ENCODE results near the gene BRIP1. TPM values are rescaled to one million over a fixed set of nuclear protein-coding genes. Genes with fewer than 3 reads are reported as not detected.

BRIP1 gene
- total RNA-seq, 2 donors from 2014 or later: 1.3 to 3.9 TPM

- WGBS: 93% methylated on average over 8 of the region's 8 CpGs
- Histone ChIP-seq H3K27ac (no peak overlapping the region), H3K4me3 (no peak overlapping the region), H3K4me1 (replicated peaks) (no peaks in the 10 kb centered on the region), H3K36me3 (no peaks in the 10 kb centered on the region), H3K27me3 (replicated peaks; ENCODE audit: insufficient read depth) (no peaks in the 10 kb centered on the region), H3K9me3 (no peaks in the 10 kb centered on the region)
- TF ChIP-seq POLR2AphosphoS5 (IDR thresholded peaks at IDR 0.05) (no peak), POLR2A (IDR thresholded peaks at IDR 0.05) (no peak)
- TF ChIP-seq, protein P1, sequence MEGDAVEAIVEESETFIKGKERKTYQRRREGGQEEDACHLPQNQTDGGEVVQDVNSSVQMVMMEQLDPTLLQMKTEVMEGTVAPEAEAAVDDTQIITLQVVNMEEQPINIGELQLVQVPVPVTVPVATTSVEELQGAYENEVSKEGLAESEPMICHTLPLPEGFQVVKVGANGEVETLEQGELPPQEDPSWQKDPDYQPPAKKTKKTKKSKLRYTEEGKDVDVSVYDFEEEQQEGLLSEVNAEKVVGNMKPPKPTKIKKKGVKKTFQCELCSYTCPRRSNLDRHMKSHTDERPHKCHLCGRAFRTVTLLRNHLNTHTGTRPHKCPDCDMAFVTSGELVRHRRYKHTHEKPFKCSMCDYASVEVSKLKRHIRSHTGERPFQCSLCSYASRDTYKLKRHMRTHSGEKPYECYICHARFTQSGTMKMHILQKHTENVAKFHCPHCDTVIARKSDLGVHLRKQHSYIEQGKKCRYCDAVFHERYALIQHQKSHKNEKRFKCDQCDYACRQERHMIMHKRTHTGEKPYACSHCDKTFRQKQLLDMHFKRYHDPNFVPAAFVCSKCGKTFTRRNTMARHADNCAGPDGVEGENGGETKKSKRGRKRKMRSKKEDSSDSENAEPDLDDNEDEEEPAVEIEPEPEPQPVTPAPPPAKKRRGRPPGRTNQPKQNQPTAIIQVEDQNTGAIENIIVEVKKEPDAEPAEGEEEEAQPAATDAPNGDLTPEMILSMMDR (IDR thresholded peaks at IDR 0.05): no peak
- no peak for DNase-seq (ENCODE audit: low spot score)
- intact Hi-C loops (cut with DNase I): no loop called here
Observed at GRCh38 chr17:61808442-61808841, 54.9 kb downstream of the BRIP1 start.

- TF ChIP-seq, protein P1 (IDR thresholded peaks at IDR 0.05): no peak
- TF ChIP-seq POLR2A (IDR thresholded peaks at IDR 0.05) (no peak), POLR2AphosphoS5 (IDR thresholded peaks at IDR 0.05) (no peak)
- no peak for DNase-seq (ENCODE audit: low spot score)
- intact Hi-C loops (cut with DNase I): no loop called here
- H3K36me3 ChIP-seq: no peaks in the 10 kb centered on the region
- no peaks in the 10 kb centered on the region for H3K9me3 ChIP-seq
- H3K27ac ChIP-seq: no peak overlapping the region
- no peak overlapping the region for H3K4me3 ChIP-seq
- no peaks in the 10 kb centered on the region for H3K4me1 ChIP-seq (replicated peaks)
- 94% methylated on average over 1 of the region's 1 CpG for WGBS
- H3K27me3 ChIP-seq (replicated peaks; ENCODE audit: insufficient read depth): no peaks in the 10 kb centered on the region
Observed at GRCh38 chr17:61806936-61807335, 56.4 kb downstream of the BRIP1 start.

DNA sequence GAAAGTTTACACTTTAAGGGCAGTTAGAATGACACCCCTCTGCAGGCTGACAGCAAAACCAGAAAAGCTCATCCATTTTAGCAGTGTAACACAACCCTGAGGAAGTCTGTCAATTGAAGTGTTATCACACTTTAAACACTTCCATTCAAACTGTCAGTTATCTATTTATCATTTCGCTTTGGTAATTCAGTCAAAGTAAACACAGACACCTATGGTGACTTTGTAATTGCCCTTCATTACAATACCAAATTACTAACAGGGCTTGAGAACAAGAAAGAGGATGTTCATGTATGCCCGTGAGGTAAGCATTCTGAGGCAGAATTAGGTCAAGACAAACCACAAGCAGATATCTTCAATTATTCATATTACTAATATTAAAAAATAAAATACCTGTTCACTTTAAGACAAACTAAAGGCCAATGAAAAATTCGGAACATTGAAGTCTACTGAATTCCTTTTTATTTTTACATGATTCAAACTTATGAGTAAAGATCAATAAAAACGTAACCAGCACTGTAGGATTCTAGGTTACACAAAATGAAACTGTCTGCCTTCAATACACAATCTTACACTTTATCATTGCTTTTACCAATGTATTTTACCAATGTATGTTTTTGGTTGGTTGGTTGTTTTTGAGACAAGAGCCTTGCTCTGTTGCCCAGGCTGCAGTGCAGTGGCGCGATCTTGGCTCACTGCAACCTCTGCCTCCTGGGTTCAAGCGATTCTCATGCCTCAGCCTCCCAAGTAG lies 57.1 kb downstream of the BRIP1 start:
- no peaks in the 10 kb centered on the region for H3K27me3 ChIP-seq (replicated peaks; ENCODE audit: insufficient read depth)
- intact Hi-C loops (cut with DNase I): no loop called here
- H3K4me3 ChIP-seq: no peak overlapping the region
- no peak for DNase-seq (ENCODE audit: low spot score)
- no peaks in the 10 kb centered on the region for H3K36me3 ChIP-seq
- no peaks in the 10 kb centered on the region for H3K4me1 ChIP-seq (replicated peaks)
- WGBS: 91% methylated on average over 7 of the region's 7 CpGs
- H3K9me3 ChIP-seq: no peaks in the 10 kb centered on the region
- no peak for TF ChIP-seq POLR2AphosphoS5 (IDR thresholded peaks at IDR 0.05)
- TF ChIP-seq POLR2A (IDR thresholded peaks at IDR 0.05): no peak
- TF ChIP-seq, protein P1 (IDR thresholded peaks at IDR 0.05): no peak
- no peak overlapping the region for H3K27ac ChIP-seq

- DNase-seq (ENCODE audit: low spot score): no peak
Observed at GRCh38 chr17:61805399-61805798, 57.9 kb downstream of the BRIP1 start.

More at GRCh38 chr17:61805399-61805798, 57.9 kb downstream of the BRIP1 start:
- Histone ChIP-seq H3K27me3 (replicated peaks; ENCODE audit: insufficient read depth) (no peaks in the 10 kb centered on the region), H3K4me1 (replicated peaks) (no peaks in the 10 kb centered on the region), H3K27ac (no peak overlapping the region), H3K4me3 (no peak overlapping the region), H3K9me3 (no peaks in the 10 kb centered on the region), H3K36me3 (no peaks in the 10 kb centered on the region)
- intact Hi-C loops (cut with DNase I): no loop called here
- TF ChIP-seq POLR2AphosphoS5 (IDR thresholded peaks at IDR 0.05) (no peak), POLR2A (IDR thresholded peaks at IDR 0.05) (no peak)
- TF ChIP-seq, protein P1 (IDR thresholded peaks at IDR 0.05): no peak
- WGBS: 85% methylated on average over 1 of the region's 1 CpG

All from prostate gland (tissue), 2 donors.